ENCODE results near the gene ZBTB7C.

The ZBTB7C gene

DNA sequence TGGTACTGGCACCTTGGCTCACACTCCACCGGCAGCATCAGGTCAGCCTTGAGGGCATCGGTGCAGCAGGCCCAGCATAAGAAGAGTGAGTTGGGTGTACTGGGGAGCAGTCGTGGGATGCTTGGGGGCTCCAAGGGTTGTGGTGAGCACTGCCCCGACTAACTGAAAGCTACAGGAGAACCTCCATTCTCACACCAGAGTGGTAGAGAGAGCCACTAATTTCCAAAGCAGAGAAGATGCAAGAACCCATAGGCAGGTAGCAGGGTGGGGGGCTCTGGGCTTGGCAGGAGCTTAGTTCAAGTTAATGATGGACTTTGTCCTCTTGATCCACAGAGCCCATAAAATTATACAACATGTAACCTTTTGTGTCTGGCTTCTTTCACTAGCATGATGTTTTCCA, 330.7 kb downstream of the ZBTB7C start:
- Histone ChIP-seq H3K9ac (no peak overlapping the region), H3K36me3 (no peaks in the 10 kb centered on the region), H3K4me3 (no peak overlapping the region), H3K27me3 (no peaks in the 10 kb centered on the region), H4K20me1 (no peaks in the 10 kb centered on the region), H3K4me2 (no peak overlapping the region), H3K4me1 (peaks cover 12% of the 10 kb centered on the region), H3K27ac (no peak overlapping the region), H3K9me3 (no peaks in the 10 kb centered on the region)
- no peak for TF ChIP-seq Cebpa-rat (IDR thresholded peaks at IDR 0.05)

DNA sequence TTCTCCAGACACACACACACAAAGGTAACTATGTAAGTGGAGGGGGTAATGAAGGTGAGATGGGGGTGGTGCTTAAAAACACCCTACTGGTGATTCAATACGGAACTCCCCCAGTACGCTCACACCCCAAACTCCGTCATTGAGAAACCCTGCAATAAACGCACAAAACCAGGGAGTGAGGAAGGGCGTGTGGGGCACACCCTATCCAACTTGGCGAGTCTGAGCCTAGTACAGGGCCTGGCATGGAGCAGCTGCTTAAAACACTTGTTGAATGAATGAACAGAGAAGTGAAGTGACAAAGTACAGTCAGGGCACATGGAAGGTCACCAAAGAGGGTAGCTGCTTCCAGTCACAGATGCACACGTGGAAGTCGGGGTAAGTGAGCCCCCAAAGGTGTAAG, 331.9 kb downstream of the ZBTB7C start:
- Histone ChIP-seq H3K4me3 (no peak overlapping the region), H3K27me3 (no peaks in the 10 kb centered on the region), H3K27ac (no peak overlapping the region), H3K4me1 (peaks cover 12% of the 10 kb centered on the region), H4K20me1 (no peaks in the 10 kb centered on the region), H3K9ac (no peak overlapping the region), H3K36me3 (no peaks in the 10 kb centered on the region), H3K4me2 (no peak overlapping the region), H3K9me3 (no peaks in the 10 kb centered on the region)
- no peak for TF ChIP-seq Cebpa-rat (IDR thresholded peaks at IDR 0.05)

DNA sequence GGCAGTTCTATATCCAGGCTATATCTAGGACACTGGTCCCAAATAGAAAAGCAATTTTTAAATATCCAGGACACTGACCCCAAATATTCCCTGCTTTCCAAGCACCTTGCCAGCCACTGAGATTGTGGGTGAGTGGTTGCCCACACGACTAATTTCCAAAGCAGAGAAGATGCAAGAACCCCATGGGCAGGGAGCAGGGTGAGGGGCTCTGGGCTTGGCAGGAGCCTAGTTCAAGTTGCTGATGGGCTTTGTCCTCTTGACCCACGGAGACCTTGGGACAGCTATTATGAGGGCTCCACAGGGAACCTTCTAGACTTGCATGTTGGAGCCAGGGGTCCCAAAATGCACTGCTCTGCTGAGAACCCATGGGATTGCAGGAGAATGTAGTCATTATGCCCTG, 332.7 kb downstream of the ZBTB7C start:
- no peaks in the 10 kb centered on the region for H3K27me3 ChIP-seq
- no peak for TF ChIP-seq Cebpa-rat (IDR thresholded peaks at IDR 0.05)
- peaks cover 12% of the 10 kb centered on the region for H3K4me1 ChIP-seq

DNA sequence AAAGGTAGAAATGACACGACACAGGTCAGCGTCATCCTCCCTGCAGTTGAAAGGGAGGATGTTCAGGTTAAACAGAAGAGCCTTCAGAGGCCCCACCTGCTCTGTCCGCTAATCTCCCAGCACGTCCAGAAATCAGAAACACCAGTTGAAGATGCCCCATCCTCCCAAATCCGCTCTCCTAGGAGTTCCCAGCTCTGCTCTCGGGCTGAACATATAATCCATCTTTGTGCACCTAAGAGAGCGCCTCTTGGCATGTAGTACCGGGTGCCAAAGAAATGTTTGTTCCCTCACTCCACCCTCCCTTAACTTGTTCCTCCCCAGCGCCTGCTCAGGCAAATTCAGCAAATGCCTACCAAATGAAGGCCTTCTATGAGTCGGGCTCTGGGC, 333.5 kb downstream of the ZBTB7C start:
- Histone ChIP-seq H3K27ac (no peak overlapping the region), H4K20me1 (no peaks in the 10 kb centered on the region), H3K36me3 (no peaks in the 10 kb centered on the region), H3K9ac (no peak overlapping the region), H3K27me3 (no peaks in the 10 kb centered on the region), H3K4me1 (peaks cover 10% of the 10 kb centered on the region), H3K9me3 (no peaks in the 10 kb centered on the region), H3K4me2 (no peak overlapping the region), H3K4me3 (no peak overlapping the region)
- no peak for TF ChIP-seq Cebpa-rat (IDR thresholded peaks at IDR 0.05)

More for the DNA sequence above, 332.7 kb downstream of the ZBTB7C start:
- Histone ChIP-seq H3K36me3 (no peaks in the 10 kb centered on the region), H4K20me1 (no peaks in the 10 kb centered on the region), H3K27ac (no peak overlapping the region), H3K4me3 (no peak overlapping the region), H3K4me2 (no peak overlapping the region), H3K9ac (no peak overlapping the region), H3K9me3 (no peaks in the 10 kb centered on the region)

DNA sequence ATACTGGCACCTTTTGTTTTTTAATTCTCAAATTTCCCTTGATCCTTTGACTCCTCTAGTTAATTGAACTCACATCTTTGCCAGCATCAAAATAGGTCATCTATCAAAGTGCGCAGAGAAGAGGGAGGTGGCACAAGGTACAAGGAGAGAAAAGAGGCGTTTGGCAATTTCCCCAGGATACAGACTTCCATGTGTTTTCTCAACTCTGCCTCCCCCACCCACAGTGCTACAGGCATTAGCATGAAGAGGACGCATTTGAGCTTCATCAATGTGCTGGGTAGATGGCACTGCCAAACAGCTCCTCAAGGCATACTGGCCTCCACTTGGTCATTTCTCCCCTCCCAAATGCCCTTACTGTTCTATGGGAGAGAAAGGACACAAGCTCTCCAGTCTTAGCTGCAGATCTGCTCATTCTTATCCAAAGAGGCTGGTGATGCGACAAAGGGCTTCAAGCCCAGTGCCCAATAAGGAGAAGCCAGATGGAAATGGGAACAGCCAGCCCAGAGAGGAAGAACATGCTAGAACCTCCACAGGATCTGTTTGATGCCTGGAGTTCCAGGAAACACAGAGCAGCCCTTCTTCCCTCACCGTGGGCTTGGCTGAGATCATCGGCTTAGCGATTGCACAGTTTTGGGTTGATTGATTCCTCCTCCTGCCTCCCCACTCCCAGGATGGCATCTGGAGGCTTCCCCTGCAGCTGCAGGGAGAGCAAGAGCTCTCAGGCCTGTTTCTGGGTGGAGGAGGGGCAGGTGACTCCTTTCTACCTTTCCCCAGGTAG, 334.1 kb downstream of the ZBTB7C start:
- no peaks in the 10 kb centered on the region for H3K36me3 ChIP-seq
- H3K27me3 ChIP-seq = no peaks in the 10 kb centered on the region
- TF ChIP-seq Cebpa-rat (IDR thresholded peaks at IDR 0.05) = no peak
- peaks cover 4% of the 10 kb centered on the region for H3K4me1 ChIP-seq
- no peaks in the 10 kb centered on the region for H3K9me3 ChIP-seq
- no peaks in the 10 kb centered on the region for H4K20me1 ChIP-seq
- no peak overlapping the region for H3K4me2 ChIP-seq
- no peak overlapping the region for H3K9ac ChIP-seq
- H3K4me3 ChIP-seq = no peak overlapping the region
- H3K27ac ChIP-seq = no peak overlapping the region

DNA sequence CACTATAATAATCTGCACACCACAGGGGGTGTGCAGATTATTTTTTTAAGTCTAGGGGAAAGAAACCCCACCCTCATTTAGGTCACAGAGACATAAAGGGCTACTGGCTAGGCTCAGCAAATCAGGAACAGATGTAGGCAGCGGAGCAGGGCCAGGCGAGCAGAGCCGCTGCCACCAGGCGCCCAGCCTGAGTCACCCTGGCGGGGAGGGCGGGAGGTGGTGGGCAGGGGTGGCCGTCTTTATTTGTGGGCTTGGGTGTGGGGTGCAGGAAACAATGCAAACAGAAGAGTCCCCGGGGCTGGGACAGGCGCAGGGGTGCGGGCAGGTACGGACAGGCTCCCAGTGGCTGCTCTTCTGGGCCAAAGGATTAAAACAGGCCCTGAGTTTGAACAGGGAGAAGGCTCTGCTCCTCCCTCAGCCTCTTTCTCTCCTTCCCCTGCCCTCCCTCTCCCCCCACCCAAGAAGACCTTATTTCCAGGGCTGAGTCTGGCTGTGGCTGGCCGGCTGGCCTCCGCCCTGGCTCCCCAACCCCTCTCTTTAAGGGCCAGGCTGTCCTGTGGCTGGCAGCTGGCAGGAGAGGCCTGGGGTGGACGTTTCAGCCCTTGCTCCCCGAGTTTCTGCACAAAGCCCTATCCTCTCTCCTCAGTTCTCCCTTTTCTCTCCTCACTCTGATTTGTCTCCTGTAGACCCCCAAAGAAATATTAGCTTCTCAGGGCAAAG, 335.8 kb downstream of the ZBTB7C start:
- no peak for TF ChIP-seq Cebpa-rat (IDR thresholded peaks at IDR 0.05)
- no peak overlapping the region for H3K27ac ChIP-seq
- H3K4me1 ChIP-seq = no peaks in the 10 kb centered on the region
- no peaks in the 10 kb centered on the region for H4K20me1 ChIP-seq
- H3K4me2 ChIP-seq = no peak overlapping the region
- no peaks in the 10 kb centered on the region for H3K36me3 ChIP-seq
- no peaks in the 10 kb centered on the region for H3K27me3 ChIP-seq
- H3K9me3 ChIP-seq = no peaks in the 10 kb centered on the region
- no peak overlapping the region for H3K9ac ChIP-seq
- no peak overlapping the region for H3K4me3 ChIP-seq

DNA sequence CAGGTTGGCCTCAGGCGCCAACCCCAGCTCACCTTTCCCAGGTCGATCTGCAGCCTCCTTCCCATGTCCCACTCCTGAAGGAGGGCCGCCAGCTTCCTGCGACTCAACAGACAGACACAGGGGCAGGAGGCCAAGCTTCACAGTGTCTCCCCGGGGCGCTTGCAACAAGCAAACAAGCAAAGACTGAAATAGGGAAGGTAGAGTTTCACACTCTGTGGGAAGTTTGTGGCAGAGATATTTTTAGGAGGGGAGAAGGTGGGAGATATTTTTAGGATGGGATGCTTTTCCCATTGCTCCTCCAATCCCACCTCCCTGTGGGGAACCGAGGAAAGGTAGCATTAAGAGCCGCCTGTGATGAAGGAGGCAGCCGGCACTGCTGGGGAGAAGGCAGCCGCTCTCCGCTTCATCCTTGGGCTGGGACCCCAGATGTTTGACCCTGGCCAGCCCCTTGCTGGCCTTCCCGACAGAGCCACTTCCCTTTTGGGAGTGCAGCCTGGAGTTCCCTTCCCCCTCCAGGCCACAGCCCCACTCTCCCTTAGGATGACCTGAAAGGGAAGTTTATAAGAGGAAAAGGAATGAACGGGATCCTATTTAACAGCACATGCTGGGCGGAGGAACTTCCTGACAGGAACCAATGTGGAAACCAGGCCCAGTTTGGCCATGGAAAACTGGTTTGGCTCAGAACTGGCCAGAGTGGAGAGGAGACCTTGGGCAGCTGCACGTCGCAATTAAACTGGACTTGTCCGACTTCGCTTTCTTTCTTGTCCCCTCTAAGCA, 336.6 kb downstream of the ZBTB7C start:
- Histone ChIP-seq H3K9ac (no peak overlapping the region), H3K4me2 (no peak overlapping the region), H3K4me3 (no peak overlapping the region), H3K27ac (no peak overlapping the region), H3K4me1 (no peaks in the 10 kb centered on the region), H3K27me3 (no peaks in the 10 kb centered on the region), H3K9me3 (no peaks in the 10 kb centered on the region), H4K20me1 (no peaks in the 10 kb centered on the region), H3K36me3 (no peaks in the 10 kb centered on the region)
- TF ChIP-seq Cebpa-rat (IDR thresholded peaks at IDR 0.05) = no peak

DNA sequence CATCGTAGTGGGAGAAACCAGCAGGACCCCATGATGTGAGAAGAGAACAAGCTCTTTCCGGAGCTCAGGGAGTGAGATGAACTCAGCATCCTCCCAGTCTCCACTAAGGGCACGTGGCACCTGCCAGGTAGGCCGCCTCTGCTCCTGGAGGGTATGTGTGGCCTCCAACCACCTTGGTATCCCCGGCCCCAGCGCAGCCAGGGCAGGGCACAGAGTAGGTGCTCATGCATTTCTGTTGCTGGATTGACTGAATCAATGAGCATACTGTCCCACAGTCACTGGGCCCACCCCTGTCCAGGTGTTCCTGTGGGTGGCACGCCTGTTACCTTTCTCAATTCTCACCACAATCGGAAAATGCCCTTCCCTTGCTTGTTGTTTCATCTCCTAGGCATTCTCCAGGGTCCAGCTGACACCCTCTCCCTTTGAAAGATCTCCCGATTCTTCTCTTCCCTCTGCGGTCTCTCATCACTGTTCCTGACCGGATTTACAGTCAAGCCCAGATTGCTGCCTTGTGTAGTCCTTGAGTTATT, 340.2 kb downstream of the ZBTB7C start:
- no peak overlapping the region for H3K4me3 ChIP-seq
- no peaks in the 10 kb centered on the region for H3K36me3 ChIP-seq
- no peak overlapping the region for H3K9ac ChIP-seq
- H3K27ac ChIP-seq = no peak overlapping the region
- no peaks in the 10 kb centered on the region for H4K20me1 ChIP-seq
- H3K4me2 ChIP-seq = no peak overlapping the region
- no peak for TF ChIP-seq Cebpa-rat (IDR thresholded peaks at IDR 0.05)
- no peaks in the 10 kb centered on the region for H3K4me1 ChIP-seq
- H3K27me3 ChIP-seq = no peaks in the 10 kb centered on the region
- H3K9me3 ChIP-seq = no peaks in the 10 kb centered on the region

DNA sequence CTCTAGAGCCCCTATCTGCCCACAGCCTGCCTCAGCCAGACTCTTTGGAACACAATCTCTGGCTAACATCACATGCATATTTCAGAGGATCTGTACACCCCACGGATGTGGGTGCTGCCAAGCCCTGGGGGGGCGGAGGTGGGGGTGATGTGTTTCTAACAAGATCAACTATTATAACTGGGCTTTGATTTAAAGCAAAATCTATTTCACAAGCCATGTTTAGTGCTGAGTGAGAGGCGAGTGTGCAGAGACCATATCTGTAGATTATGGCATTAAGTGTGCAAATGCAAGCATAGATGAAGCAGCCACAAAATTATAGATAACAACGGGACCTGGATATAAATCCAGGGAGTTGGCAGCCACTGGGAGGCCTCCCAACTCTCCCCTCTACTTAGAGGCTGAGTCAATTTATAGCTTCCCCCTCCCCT, 342.9 kb downstream of the ZBTB7C start:
- Histone ChIP-seq H3K4me1 (no peaks in the 10 kb centered on the region), H3K9ac (no peak overlapping the region), H3K27ac (no peak overlapping the region), H3K36me3 (no peaks in the 10 kb centered on the region), H3K4me2 (no peak overlapping the region), H3K9me3 (no peaks in the 10 kb centered on the region), H3K27me3 (no peaks in the 10 kb centered on the region), H3K4me3 (no peak overlapping the region), H4K20me1 (no peaks in the 10 kb centered on the region)
- no peak for TF ChIP-seq Cebpa-rat (IDR thresholded peaks at IDR 0.05)

DNA sequence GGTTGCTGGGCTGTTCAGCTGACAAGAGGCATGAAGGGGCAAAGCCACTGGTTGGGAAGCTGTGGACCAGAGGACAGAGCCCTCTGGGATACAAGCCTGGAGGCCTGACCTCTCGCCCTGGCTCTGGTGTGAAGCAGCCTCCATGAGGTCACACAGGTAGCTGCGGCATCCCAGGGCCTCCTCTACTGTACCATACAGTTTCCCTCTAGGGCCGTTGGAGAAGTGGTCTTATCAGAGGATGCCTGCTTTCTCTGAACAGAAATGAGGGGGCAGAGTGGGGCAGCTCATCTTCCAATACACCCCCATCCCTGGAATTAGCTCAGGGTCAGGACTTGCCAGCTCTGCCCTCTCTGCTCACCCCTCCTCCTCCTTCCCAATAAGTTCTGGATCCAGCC, 343.6 kb downstream of the ZBTB7C start:
- Histone ChIP-seq H3K27me3 (no peaks in the 10 kb centered on the region), H3K36me3 (no peaks in the 10 kb centered on the region), H3K9ac (no peak overlapping the region), H3K4me3 (no peak overlapping the region), H3K9me3 (no peaks in the 10 kb centered on the region), H4K20me1 (no peaks in the 10 kb centered on the region), H3K27ac (no peak overlapping the region), H3K4me2 (no peak overlapping the region), H3K4me1 (no peaks in the 10 kb centered on the region)
- TF ChIP-seq Cebpa-rat (IDR thresholded peaks at IDR 0.05) = no peak
